Epithelial cell of proximal tubule (primary cell): ENCODE measurements around the gene MGAT5. TPM values are rescaled to one million over a fixed set of nuclear protein-coding genes. Genes with fewer than 3 reads are reported as not detected.

ENCODE experiments used
- DNase-seq: peaks from one replicate; pipeline ENCODE4 v3.0.0-alpha.2; 2011; ENCODE audit warnings: low read depth
- H3K4me3 ChIP-seq: 2 replicates; pipeline ENCODE4 v1.5.1; 2011; ENCODE audit warnings: low read depth, mild to moderate bottlenecking, low read length
- total RNA-seq: library from RNA; depleted of rRNA; stranded (reverse); fragments of >200 nt; gene quantifications from 2 replicates; pipeline ENCODE4 v1.2.3, GENCODE V29; 2015
- TF ChIP-seq, protein P1 (sequence below): conservative IDR thresholded peaks from 2 replicates; pipeline ENCODE4 v1.5.1; 2012; ENCODE audit warnings: low read depth, mild to moderate bottlenecking, low read length

The MGAT5 gene
- total RNA-seq, 1 donor from 2014 or later = 34.0 TPM

DNA sequence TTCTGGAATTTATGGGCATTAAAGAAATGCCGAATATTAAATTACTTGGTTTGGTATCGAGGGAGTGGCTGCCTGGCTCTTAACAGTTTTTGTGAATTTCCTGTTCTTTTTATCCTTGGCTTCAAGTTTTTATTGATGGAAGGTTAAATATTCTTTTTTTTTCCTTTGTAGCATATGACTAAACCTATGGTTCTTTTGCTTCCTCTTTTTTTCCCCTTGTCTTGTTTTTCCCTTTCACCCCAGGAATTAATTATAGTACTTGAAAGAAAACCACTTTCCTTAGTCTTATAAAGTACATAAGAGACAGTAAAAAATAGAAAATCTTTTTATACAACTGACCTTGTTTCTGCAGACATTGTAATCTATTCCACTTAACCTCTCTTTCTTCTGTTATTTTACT is 42.4 kb downstream of the MGAT5 start:
- TF ChIP-seq, protein P1, sequence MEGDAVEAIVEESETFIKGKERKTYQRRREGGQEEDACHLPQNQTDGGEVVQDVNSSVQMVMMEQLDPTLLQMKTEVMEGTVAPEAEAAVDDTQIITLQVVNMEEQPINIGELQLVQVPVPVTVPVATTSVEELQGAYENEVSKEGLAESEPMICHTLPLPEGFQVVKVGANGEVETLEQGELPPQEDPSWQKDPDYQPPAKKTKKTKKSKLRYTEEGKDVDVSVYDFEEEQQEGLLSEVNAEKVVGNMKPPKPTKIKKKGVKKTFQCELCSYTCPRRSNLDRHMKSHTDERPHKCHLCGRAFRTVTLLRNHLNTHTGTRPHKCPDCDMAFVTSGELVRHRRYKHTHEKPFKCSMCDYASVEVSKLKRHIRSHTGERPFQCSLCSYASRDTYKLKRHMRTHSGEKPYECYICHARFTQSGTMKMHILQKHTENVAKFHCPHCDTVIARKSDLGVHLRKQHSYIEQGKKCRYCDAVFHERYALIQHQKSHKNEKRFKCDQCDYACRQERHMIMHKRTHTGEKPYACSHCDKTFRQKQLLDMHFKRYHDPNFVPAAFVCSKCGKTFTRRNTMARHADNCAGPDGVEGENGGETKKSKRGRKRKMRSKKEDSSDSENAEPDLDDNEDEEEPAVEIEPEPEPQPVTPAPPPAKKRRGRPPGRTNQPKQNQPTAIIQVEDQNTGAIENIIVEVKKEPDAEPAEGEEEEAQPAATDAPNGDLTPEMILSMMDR = no peak
- DNase-seq = no peak
- H3K4me3 ChIP-seq = no peak overlapping the region

DNA sequence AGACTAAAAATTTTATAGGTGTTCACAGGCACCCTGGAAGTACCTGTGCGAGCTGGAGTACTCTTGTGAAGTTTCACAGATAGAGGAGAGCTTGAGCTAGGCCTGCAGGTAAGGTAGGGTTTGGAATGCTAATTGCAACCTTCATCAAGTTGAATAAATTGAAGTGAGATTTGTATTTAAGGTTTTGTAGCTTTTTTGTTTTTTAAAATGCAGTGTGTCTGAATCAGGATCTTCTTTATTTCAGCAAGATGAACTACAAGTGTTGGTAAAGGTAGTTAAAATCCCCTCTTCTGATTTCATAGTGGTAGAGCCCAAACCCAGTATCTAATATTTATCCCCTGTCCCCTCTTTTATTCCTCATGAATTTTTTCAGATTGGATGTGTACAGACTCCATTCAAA is 45.5 kb downstream of the MGAT5 start:
- DNase-seq = no peak
- H3K4me3 ChIP-seq = no peak overlapping the region
- TF ChIP-seq, protein P1 = no peak

DNA sequence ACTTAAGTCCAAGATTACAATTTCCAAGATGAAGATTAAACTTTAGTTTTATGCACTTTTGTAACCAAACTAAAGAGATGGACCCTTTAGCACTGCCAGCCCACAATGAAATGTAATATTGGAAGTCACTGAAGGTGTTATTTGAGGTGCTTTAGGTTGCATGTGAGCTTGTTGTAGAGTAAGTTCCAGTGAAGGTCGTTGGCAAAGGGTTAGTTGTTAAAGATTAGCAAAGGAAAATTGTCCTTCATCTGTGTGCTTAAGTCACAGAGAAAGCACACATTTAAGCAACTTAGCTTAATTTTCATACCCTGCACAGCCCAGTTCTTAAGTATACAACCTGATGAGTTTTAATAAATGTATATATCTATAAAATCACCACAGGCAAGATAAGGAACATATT is 46.7 kb downstream of the MGAT5 start:
- H3K4me3 ChIP-seq = no peak overlapping the region
- TF ChIP-seq, protein P1 = no peak
- DNase-seq = no peak

DNA sequence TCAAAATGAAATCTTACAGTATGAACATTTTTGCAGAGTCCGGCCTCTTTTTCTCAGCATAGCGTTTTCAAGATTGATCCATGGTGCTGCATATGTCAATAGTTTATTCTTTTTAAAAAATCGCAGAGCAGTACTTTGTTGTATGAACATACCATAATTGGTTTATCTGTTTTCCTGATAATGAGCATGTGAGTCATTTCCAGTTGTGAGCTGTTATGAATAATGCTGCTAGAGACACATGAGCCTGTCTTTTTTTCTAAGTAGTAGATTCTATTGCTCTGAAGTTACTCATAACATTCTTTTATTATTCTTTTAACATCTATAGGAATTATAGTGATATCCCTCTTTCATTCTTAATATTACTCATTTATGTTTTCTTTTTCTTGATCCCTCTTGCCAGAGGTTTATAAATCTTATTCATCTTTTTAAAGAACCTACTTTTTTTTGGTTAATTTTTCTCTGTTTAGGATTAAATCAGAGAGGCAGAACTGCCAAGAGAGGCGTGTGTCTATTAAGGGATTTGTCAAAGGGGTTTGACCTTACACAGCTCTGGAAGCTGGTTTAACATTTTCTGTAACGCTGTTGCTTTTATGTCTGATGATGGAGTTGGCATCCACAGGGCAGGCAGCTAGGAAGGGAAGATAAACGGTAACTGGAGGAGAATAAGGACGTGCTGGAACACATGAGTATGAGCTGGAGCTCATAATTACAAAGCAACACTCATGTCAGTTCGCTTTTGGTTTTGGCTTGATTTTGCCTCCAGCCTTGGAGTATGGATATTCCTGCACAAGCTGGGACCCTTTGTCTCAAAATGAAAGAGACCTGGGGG is 47.4 kb downstream of the MGAT5 start:
- DNase-seq = no peak
- TF ChIP-seq, protein P1 = no peak
- H3K4me3 ChIP-seq = no peak overlapping the region

DNA sequence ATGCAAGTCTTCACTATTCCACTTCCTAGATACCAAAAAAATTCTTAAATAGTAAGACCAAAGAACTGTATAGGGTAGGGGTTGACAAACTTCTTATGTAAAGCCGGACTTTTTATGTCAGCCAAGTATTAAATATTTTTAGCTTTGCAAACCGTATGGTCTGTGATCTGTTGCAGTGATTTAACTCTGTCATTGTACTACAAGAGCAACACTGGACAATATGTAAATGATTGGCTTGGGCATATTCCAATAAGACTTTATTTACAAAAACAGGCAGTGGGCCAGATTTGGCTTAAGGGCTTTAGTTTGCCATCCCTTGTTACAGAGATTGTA is 48.0 kb downstream of the MGAT5 start:
- no peak overlapping the region for H3K4me3 ChIP-seq
- no peak for DNase-seq
- TF ChIP-seq, protein P1 = no peak

DNA sequence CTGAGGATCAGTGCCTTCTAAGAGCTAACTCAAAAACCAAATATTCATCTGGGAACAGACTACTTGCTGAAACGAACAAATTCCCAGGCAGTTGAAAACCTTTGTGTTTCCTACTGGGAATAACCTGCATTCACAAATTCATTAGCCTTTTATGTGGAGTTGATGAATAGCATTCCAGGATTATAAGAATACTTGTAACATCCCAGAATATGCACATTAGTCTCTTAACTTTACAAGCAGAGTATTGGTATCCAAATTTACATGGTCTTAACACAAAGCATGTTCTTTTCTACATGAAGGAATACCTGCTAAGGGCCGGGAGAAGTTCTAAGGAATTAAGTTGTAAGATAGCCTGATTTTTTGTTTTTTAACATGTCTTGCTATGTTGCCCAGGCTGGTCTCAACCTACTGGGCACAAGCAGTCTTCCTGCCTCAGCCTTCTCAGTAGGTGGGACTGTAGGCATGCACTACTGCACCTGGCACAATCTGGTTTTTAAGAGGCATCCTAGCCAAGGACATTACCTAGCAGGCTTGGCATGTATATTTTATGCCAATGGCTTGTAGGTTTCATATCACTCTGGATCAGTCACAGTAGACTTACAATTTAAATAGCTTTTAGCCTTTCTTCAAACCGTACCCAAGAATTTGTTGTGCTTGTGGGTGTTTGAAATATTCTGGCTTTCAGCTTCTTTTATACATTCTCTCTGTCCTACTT is 50.7 kb downstream of the MGAT5 start:
- TF ChIP-seq, protein P1 = no peak
- DNase-seq = no peak
- no peak overlapping the region for H3K4me3 ChIP-seq
